ENCODE measurements around the gene CARMIL1.

The CARMIL1 gene

GRCh38 chr6:25492951-25493350 lies 213.8 kb downstream of the CARMIL1 start:
- no peak for TF ChIP-seq ZC3H10 (CRISPR knock-in tag; IDR thresholded peaks at IDR 0.05)
- no peak for TF ChIP-seq POU6F1 (CRISPR knock-in tag; IDR thresholded peaks at IDR 0.05; ENCODE audit: borderline replicate concordance, low read depth)
- TF ChIP-seq ESRRG (CRISPR knock-in tag; IDR thresholded peaks at IDR 0.05): no peak
- TF ChIP-seq TSHZ2 (CRISPR knock-in tag; IDR thresholded peaks at IDR 0.05): no peak
- no peak for TF ChIP-seq SNAI2 (CRISPR knock-in tag; IDR thresholded peaks at IDR 0.05)
- no peak for TF ChIP-seq TOX (CRISPR knock-in tag; IDR thresholded peaks at IDR 0.05; ENCODE audit: borderline replicate concordance)
- TF ChIP-seq ISL1 (CRISPR knock-in tag; IDR thresholded peaks at IDR 0.05): no peak
- TF ChIP-seq ZFP30 (CRISPR knock-in tag; IDR thresholded peaks at IDR 0.05): no peak
- no peak for TF ChIP-seq PPARA (CRISPR knock-in tag; IDR thresholded peaks at IDR 0.05; ENCODE audit: borderline replicate concordance)
- no peak for TF ChIP-seq ZNF70 (CRISPR knock-in tag; IDR thresholded peaks at IDR 0.05)
- no peak for TF ChIP-seq CSRNP3 (CRISPR knock-in tag; IDR thresholded peaks at IDR 0.05)
- TF ChIP-seq ZNF8 (CRISPR knock-in tag; IDR thresholded peaks at IDR 0.05): no peak
- ATAC-seq: no peak

- ATAC-seq: no peak
- TF ChIP-seq ESRRG (CRISPR knock-in tag; IDR thresholded peaks at IDR 0.05): no peak
- TF ChIP-seq ZFP30 (CRISPR knock-in tag; IDR thresholded peaks at IDR 0.05): no peak
- TF ChIP-seq ZNF70 (CRISPR knock-in tag; IDR thresholded peaks at IDR 0.05): no peak
- no peak for TF ChIP-seq POU6F1 (CRISPR knock-in tag; IDR thresholded peaks at IDR 0.05; ENCODE audit: borderline replicate concordance, low read depth)
- TF ChIP-seq ZNF8 (CRISPR knock-in tag; IDR thresholded peaks at IDR 0.05): no peak
- TF ChIP-seq ZC3H10 (CRISPR knock-in tag; IDR thresholded peaks at IDR 0.05): no peak
- TF ChIP-seq TOX (CRISPR knock-in tag; IDR thresholded peaks at IDR 0.05; ENCODE audit: borderline replicate concordance): no peak
- TF ChIP-seq BACH2 (CRISPR knock-in tag; IDR thresholded peaks at IDR 0.05; ENCODE audit: borderline replicate concordance): no peak
- TF ChIP-seq TCF4 (CRISPR knock-in tag; IDR thresholded peaks at IDR 0.05; ENCODE audit: borderline replicate concordance): no peak
- TF ChIP-seq PPARA (CRISPR knock-in tag; IDR thresholded peaks at IDR 0.05; ENCODE audit: borderline replicate concordance): no peak
- TF ChIP-seq CSRNP3 (CRISPR knock-in tag; IDR thresholded peaks at IDR 0.05): no peak
- no peak for TF ChIP-seq ISL1 (CRISPR knock-in tag; IDR thresholded peaks at IDR 0.05)
- no peak for TF ChIP-seq ARNTL (CRISPR knock-in tag; IDR thresholded peaks at IDR 0.05; ENCODE audit: borderline replicate concordance, low read depth)
Observed at GRCh38 chr6:25494469-25494868, 215.3 kb downstream of the CARMIL1 start.

- TF ChIP-seq GLIS3 (CRISPR knock-in tag; IDR thresholded peaks at IDR 0.05) (no peak), CSRNP3 (CRISPR knock-in tag; IDR thresholded peaks at IDR 0.05) (no peak), ISL1 (CRISPR knock-in tag; IDR thresholded peaks at IDR 0.05) (no peak), BACH2 (CRISPR knock-in tag; IDR thresholded peaks at IDR 0.05; ENCODE audit: borderline replicate concordance) (no peak), RARB (CRISPR knock-in tag; IDR thresholded peaks at IDR 0.05) (no peak), ZC3H10 (CRISPR knock-in tag; IDR thresholded peaks at IDR 0.05) (no peak)
- no peak for ATAC-seq
Observed at GRCh38 chr6:25497383-25498040, 218.3 kb downstream of the CARMIL1 start.
